HUES48 (cell line): ENCODE results near the gene TP53I11.
A peak's percentile ranks its signal among the peaks of the same experiment; 100 is the strongest.

Source experiments
- H3K27ac ChIP-seq: one replicate; pipeline ENCODE4 v1.7.0; 2013; ENCODE audit warnings: low read depth, low read length, inconsistent platforms
- H3K27me3 ChIP-seq: 2 replicates; pipeline ENCODE4 v1.6.1; 2013; ENCODE audit warnings: mild to moderate bottlenecking, low read length; ENCODE audit not compliant: control insufficient read depth, insufficient read depth
- H3K36me3 ChIP-seq: 2 replicates; pipeline ENCODE4 v1.6.1; 2013; ENCODE audit warnings: low read length; ENCODE audit not compliant: control insufficient read depth, insufficient read depth
- H3K4me1 ChIP-seq: 2 replicates; pipeline ENCODE4 v1.6.1; 2013; ENCODE audit warnings: mild to moderate bottlenecking, low read length; ENCODE audit not compliant: control insufficient read depth, insufficient read depth
- H3K4me3 ChIP-seq: 2 replicates; pipeline ENCODE4 v1.5.1; 2013; ENCODE audit warnings: mild to moderate bottlenecking, low read depth, low read length
- H3K9ac ChIP-seq: 2 replicates; pipeline ENCODE4 v1.6.1; 2013; ENCODE audit warnings: mild to moderate bottlenecking, low read depth, low read length, moderate library complexity
- H3K9me3 ChIP-seq: 2 replicates; pipeline ENCODE4 v1.6.1; 2013; ENCODE audit warnings: low read length; ENCODE audit not compliant: control insufficient read depth, insufficient read depth

TP53I11 gene

GRCh38 chr11:44910591-44910990 lies 40.1 kb downstream of the TP53I11 start:
- Histone ChIP-seq H3K9ac (no peak overlapping the region), H3K27me3 (no peaks in the 10 kb centered on the region), H3K4me3 (no peak overlapping the region), H3K4me1 (peaks cover 19% of the 10 kb centered on the region), H3K27ac (no peak overlapping the region), H3K9me3 (no peaks in the 10 kb centered on the region), H3K36me3 (no peaks in the 10 kb centered on the region)

DNA sequence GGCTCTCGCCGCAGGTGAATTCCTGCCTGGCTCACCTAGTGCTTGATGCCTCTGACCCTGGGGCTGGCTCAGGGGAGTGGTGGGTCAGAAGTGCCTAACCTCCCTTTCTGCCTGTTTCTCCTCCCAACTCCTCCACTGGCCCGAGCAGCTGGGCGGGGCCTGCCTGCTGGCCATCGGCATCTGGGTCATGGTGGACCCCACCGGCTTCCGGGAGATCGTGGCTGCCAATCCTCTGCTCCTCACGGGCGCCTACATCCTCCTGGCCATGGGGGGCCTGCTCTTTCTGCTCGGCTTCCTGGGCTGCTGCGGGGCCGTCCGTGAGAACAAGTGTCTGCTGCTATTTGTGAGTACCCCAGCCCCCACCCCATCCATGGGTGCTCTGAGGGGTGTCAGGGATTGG lies 41.1 kb downstream of the TP53I11 start:
- Histone ChIP-seq H3K4me1 (peaks cover 25% of the 10 kb centered on the region), H3K9me3 (no peaks in the 10 kb centered on the region), H3K4me3 (no peak overlapping the region), H3K27ac (no peak overlapping the region), H3K36me3 (no peaks in the 10 kb centered on the region), H3K27me3 (no peaks in the 10 kb centered on the region), H3K9ac (no peak overlapping the region)

- H3K27me3 ChIP-seq, result no peaks in the 10 kb centered on the region
- H3K9ac ChIP-seq, result no peak overlapping the region
- no peak overlapping the region for H3K4me3 ChIP-seq
- H3K27ac ChIP-seq, result no peak overlapping the region
- H3K4me1 ChIP-seq, result peaks cover 17% of the 10 kb centered on the region
- no peaks in the 10 kb centered on the region for H3K9me3 ChIP-seq
- H3K36me3 ChIP-seq, result no peaks in the 10 kb centered on the region
Measured at GRCh38 chr11:44906649-44907048, 44.0 kb downstream of the TP53I11 start.

DNA sequence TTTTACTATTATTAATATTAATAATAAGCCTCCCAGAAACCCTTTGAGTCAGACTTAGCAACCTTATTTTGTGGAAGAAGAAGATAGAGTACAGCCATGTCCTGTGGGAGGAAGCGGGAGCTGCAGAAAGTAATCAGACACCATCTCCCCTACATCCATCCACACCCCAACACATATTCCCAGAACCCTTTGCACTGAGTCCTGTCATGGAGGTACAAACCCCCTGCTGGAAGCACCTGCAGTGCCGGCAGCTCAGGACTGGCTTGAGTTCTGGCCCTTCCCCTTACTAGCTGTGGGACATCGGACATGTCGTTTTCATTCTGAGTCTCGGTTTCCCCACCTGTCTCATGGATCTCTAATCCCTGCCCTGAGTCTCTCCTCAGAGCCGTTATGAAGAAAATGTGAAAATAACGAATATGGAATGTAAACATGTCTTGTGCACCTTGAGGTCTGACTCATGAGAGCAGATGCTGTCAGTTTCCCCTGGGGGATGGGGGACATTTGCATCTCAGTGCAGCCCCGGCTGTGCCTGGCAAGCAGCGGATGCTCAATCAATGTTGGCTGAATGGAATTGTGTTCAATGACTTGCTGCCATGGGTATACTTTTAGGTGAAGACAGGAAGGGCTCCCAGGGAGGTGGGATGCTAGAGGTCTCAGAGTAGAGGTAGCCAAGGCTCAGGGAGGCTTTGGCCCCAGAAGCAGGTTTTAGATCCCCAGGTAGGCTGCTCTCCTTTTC lies 45.4 kb downstream of the TP53I11 start:
- Histone ChIP-seq H3K4me1 (peaks cover 11% of the 10 kb centered on the region), H3K9me3 (no peaks in the 10 kb centered on the region), H3K4me3 (no peak overlapping the region), H3K27me3 (no peaks in the 10 kb centered on the region), H3K36me3 (no peaks in the 10 kb centered on the region), H3K9ac (no peak overlapping the region), H3K27ac (peak overlapping the region; percentile 30)

GRCh38 chr11:44904261-44905020 lies 46.2 kb downstream of the TP53I11 start:
- Histone ChIP-seq H3K27ac (no peak overlapping the region), H3K9ac (no peak overlapping the region), H3K27me3 (no peaks in the 10 kb centered on the region), H3K4me3 (no peak overlapping the region), H3K9me3 (no peaks in the 10 kb centered on the region), H3K36me3 (no peaks in the 10 kb centered on the region), H3K4me1 (peaks cover 11% of the 10 kb centered on the region)

DNA sequence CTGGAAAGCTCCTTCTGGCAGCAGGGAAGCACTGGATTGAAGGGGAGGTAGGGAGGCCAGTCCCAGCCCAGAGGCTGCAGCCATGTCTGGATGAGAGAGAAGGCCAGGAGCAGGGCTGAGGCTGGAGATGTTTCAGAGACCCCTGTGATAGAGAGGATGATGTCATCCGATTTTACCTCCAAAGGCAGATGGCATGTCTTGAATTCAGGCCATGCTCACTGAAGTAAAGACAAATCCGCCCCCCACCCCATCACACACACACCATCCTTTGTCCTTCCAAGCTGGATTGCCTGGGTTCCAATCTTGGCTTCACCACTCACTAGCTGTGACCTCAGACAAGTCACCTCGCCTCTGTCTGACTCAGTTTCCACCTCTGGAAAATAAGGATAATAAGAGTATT lies 47.2 kb downstream of the TP53I11 start:
- peaks cover 11% of the 10 kb centered on the region for H3K4me1 ChIP-seq
- H3K9ac ChIP-seq, result no peak overlapping the region
- H3K4me3 ChIP-seq, result no peak overlapping the region
- H3K9me3 ChIP-seq, result no peaks in the 10 kb centered on the region
- H3K27me3 ChIP-seq, result no peaks in the 10 kb centered on the region
- no peak overlapping the region for H3K27ac ChIP-seq
- no peaks in the 10 kb centered on the region for H3K36me3 ChIP-seq

GRCh38 chr11:44903035-44903434 lies 47.6 kb downstream of the TP53I11 start:
- Histone ChIP-seq H3K27ac (no peak overlapping the region), H3K4me1 (peaks cover 11% of the 10 kb centered on the region), H3K9me3 (no peaks in the 10 kb centered on the region), H3K36me3 (no peaks in the 10 kb centered on the region), H3K4me3 (no peak overlapping the region), H3K27me3 (no peaks in the 10 kb centered on the region), H3K9ac (no peak overlapping the region)

DNA sequence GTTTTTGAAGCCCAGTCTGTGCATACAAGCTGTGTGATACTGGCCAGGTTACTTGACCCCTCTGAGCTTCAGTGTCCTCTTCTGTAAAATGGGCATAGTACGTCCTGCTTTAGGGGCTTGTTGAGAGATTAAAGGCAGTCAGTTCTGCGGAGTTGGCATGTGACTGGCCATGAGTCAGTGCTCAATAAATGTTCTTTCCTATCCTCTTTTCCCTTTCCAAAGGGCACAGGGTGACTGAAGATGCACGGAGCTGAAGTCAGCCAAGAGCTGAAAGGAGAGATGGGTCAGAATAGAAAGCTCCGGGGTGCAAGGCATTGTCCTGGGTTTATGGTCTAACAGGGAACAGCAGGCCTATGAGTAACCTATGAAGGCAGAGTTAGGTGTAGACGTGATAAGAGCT lies 48.9 kb downstream of the TP53I11 start:
- peaks cover 11% of the 10 kb centered on the region for H3K4me1 ChIP-seq
- H3K36me3 ChIP-seq, result no peaks in the 10 kb centered on the region

GRCh38 chr11:44901120-44901633 lies 49.5 kb downstream of the TP53I11 start:
- H3K36me3 ChIP-seq, result no peaks in the 10 kb centered on the region
- no peak overlapping the region for H3K27ac ChIP-seq
- no peak overlapping the region for H3K4me3 ChIP-seq
- H3K27me3 ChIP-seq, result no peaks in the 10 kb centered on the region
- H3K9me3 ChIP-seq, result no peaks in the 10 kb centered on the region
- no peak overlapping the region for H3K9ac ChIP-seq
- peaks cover 11% of the 10 kb centered on the region for H3K4me1 ChIP-seq

More for the DNA sequence above, 48.9 kb downstream of the TP53I11 start:
- H3K4me3 ChIP-seq, result no peak overlapping the region
- H3K27ac ChIP-seq, result no peak overlapping the region
- H3K27me3 ChIP-seq, result no peaks in the 10 kb centered on the region
- no peaks in the 10 kb centered on the region for H3K9me3 ChIP-seq
- no peak overlapping the region for H3K9ac ChIP-seq

- Histone ChIP-seq H3K4me3 (no peak overlapping the region), H3K36me3 (no peaks in the 10 kb centered on the region), H3K9me3 (no peaks in the 10 kb centered on the region), H3K27ac (no peak overlapping the region), H3K27me3 (no peaks in the 10 kb centered on the region), H3K9ac (no peak overlapping the region), H3K4me1 (no peaks in the 10 kb centered on the region)
Measured at GRCh38 chr11:44899959-44900358, 50.7 kb downstream of the TP53I11 start.
